ENCODE data around the gene RNF180. TPM values are rescaled to one million over a fixed set of nuclear protein-coding genes. Genes with fewer than 3 reads are reported as not detected.

Gene RNF180
- total RNA-seq, 1 experiment from 2014 or later = 0.61 TPM

DNA sequence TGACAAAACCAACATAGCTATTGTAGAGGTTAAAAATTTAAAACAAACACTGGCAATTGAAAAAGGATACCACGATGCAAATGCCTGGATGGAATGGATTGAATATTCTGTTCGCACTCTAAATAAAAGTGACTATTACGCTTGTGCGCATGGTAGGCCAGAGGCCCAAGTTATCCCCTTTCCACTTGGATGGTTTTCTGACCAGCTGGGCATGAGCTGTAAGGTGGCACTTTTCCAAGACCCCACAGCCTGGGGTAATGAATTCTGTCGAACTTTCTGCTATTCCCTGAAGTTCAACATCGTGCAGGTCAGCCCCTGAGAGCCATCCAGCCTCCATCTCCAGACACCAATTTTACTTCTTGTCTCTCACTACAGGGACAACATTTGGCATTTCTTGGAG lies 5.4 kb upstream of the RNF180 start:
- Histone ChIP-seq H3K4me3 (ENCODE audit: low read depth, low read length) (no peak overlapping the region), H3K4me1 (no peaks in the 10 kb centered on the region), H3K9me3 (no peaks in the 10 kb centered on the region), H3K27me3 (replicated peaks; ENCODE audit: control insufficient read depth, insufficient read depth, low read length) (peaks cover under 1% of the 10 kb centered on the region), H3K36me3 (ENCODE audit: control insufficient read depth, insufficient read depth, low read length) (no peaks in the 10 kb centered on the region)
- CTCF ChIA-PET = no interaction called here
- H3K4me3 Mint-ChIP-seq (ENCODE audit: unreplicated experiment) = no peak overlapping the region
- no peaks in the 10 kb centered on the region for H3K36me3 Mint-ChIP-seq (ENCODE audit: insufficient read depth, unreplicated experiment)
- DNase-seq = no peak
- peaks cover 18% of the 10 kb centered on the region for H3K27me3 Mint-ChIP-seq (ENCODE audit: insufficient read depth, unreplicated experiment)
- H3K4me1 Mint-ChIP-seq (ENCODE audit: low read depth, unreplicated experiment) = peaks cover 3% of the 10 kb centered on the region
- no peaks in the 10 kb centered on the region for H3K9me3 Mint-ChIP-seq (ENCODE audit: unreplicated experiment)
- intact Hi-C loops (cut with micrococcal nuclease; ENCODE audit: unreplicated experiment) = no loop called here
- no peak overlapping the region for H3K27ac Mint-ChIP-seq (ENCODE audit: unreplicated experiment)
- POLR2A ChIA-PET = no interaction called here
- TF ChIP-seq, protein P1, sequence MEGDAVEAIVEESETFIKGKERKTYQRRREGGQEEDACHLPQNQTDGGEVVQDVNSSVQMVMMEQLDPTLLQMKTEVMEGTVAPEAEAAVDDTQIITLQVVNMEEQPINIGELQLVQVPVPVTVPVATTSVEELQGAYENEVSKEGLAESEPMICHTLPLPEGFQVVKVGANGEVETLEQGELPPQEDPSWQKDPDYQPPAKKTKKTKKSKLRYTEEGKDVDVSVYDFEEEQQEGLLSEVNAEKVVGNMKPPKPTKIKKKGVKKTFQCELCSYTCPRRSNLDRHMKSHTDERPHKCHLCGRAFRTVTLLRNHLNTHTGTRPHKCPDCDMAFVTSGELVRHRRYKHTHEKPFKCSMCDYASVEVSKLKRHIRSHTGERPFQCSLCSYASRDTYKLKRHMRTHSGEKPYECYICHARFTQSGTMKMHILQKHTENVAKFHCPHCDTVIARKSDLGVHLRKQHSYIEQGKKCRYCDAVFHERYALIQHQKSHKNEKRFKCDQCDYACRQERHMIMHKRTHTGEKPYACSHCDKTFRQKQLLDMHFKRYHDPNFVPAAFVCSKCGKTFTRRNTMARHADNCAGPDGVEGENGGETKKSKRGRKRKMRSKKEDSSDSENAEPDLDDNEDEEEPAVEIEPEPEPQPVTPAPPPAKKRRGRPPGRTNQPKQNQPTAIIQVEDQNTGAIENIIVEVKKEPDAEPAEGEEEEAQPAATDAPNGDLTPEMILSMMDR (IDR thresholded peaks at IDR 0.05; ENCODE audit: insufficient read depth in 1 of 2, low read depth in 1 of 2, low read length in 1 of 2, severe bottlenecking in 1 of 2, unreplicated experiment in 1 of 2) = no peak
- BruUV-seq (replicated peaks) = no TSS peak

DNA sequence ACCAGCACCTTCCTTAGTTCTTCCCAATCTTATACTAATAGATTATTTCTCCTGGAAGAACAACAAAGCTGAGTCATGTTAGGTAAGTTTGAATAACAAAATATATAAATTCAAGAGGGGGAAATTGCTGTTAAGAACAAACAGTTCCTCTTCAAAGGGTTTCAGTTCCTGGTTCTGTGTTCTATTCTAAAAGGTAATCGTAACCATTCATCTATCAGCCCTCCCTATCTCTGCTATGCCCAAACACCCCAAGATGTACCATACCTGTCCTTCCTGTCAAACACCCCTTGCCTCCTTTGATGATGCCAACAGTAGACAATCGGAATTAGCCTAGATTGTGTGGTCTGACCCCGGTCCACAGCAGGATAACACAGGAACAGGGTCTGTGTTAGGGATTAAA lies 4.2 kb upstream of the RNF180 start:
- H3K36me3 ChIP-seq (ENCODE audit: control insufficient read depth, insufficient read depth, low read length) = no peaks in the 10 kb centered on the region
- no TSS peak for BruUV-seq (replicated peaks)
- no peak overlapping the region for H3K27ac Mint-ChIP-seq (ENCODE audit: unreplicated experiment)
- ChIA-PET CTCF (no interaction called here), POLR2A (no interaction called here)
- H3K27me3 ChIP-seq (replicated peaks; ENCODE audit: control insufficient read depth, insufficient read depth, low read length) = peaks cover 3% of the 10 kb centered on the region
- H3K9me3 Mint-ChIP-seq (ENCODE audit: unreplicated experiment) = no peaks in the 10 kb centered on the region
- H3K4me3 ChIP-seq (ENCODE audit: low read depth, low read length) = no peak overlapping the region
- no peak for DNase-seq
- no peaks in the 10 kb centered on the region for H3K36me3 Mint-ChIP-seq (ENCODE audit: insufficient read depth, unreplicated experiment)
- TF ChIP-seq, protein P1 (IDR thresholded peaks at IDR 0.05; ENCODE audit: insufficient read depth in 1 of 2, low read depth in 1 of 2, low read length in 1 of 2, severe bottlenecking in 1 of 2, unreplicated experiment in 1 of 2) = no peak
- H3K4me1 ChIP-seq = no peaks in the 10 kb centered on the region
- H3K4me3 Mint-ChIP-seq (ENCODE audit: unreplicated experiment) = no peak overlapping the region
- H3K9me3 ChIP-seq = no peaks in the 10 kb centered on the region
- intact Hi-C loops (cut with micrococcal nuclease; ENCODE audit: unreplicated experiment) = no loop called here
- H3K4me1 Mint-ChIP-seq (ENCODE audit: low read depth, unreplicated experiment) = peaks cover 5% of the 10 kb centered on the region
- H3K27me3 Mint-ChIP-seq (ENCODE audit: insufficient read depth, unreplicated experiment) = peaks cover 23% of the 10 kb centered on the region

DNA sequence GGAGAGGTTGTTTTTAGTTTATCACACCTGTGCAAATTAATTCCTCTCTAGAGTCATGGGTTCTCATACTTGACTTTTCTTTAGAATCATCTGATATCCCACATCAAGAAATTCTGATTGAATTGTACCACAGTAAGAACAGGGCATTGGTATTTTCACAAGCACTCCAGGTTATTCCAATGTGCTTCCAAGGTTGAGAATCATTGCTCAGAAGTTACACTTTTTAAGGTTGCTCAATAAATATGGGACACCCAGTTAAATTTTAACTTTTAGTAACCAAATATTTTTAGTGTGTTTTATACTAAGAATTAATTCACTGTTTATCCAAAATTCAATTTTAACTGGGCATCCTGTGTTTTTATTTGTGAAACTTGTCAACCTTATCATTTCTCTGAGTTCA lies 2.5 kb upstream of the RNF180 start:
- no peak overlapping the region for H3K4me3 ChIP-seq (ENCODE audit: low read depth, low read length)
- TF ChIP-seq, protein P1 (IDR thresholded peaks at IDR 0.05; ENCODE audit: insufficient read depth in 1 of 2, low read depth in 1 of 2, low read length in 1 of 2, severe bottlenecking in 1 of 2, unreplicated experiment in 1 of 2) = no peak
- Mint-ChIP-seq H3K27ac (ENCODE audit: unreplicated experiment) (no peak overlapping the region), H3K9me3 (ENCODE audit: unreplicated experiment) (no peaks in the 10 kb centered on the region), H3K27me3 (ENCODE audit: insufficient read depth, unreplicated experiment) (peaks cover 25% of the 10 kb centered on the region), H3K36me3 (ENCODE audit: insufficient read depth, unreplicated experiment) (no peaks in the 10 kb centered on the region), H3K4me3 (ENCODE audit: unreplicated experiment) (no peak overlapping the region), H3K4me1 (ENCODE audit: low read depth, unreplicated experiment) (peaks cover 5% of the 10 kb centered on the region)
- peaks cover 3% of the 10 kb centered on the region for H3K27me3 ChIP-seq (replicated peaks; ENCODE audit: control insufficient read depth, insufficient read depth, low read length)
- no peaks in the 10 kb centered on the region for H3K4me1 ChIP-seq
- no peaks in the 10 kb centered on the region for H3K9me3 ChIP-seq
- POLR2A ChIA-PET = no interaction called here
- no peaks in the 10 kb centered on the region for H3K36me3 ChIP-seq (ENCODE audit: control insufficient read depth, insufficient read depth, low read length)
- DNase-seq = no peak
- BruUV-seq (replicated peaks) = no TSS peak
- intact Hi-C loops (cut with micrococcal nuclease; ENCODE audit: unreplicated experiment) = no loop called here
- CTCF ChIA-PET = no interaction called here

All from Caco-2 (cell line).